Measurements from ENCODE around the gene SMIM14.

DNA sequence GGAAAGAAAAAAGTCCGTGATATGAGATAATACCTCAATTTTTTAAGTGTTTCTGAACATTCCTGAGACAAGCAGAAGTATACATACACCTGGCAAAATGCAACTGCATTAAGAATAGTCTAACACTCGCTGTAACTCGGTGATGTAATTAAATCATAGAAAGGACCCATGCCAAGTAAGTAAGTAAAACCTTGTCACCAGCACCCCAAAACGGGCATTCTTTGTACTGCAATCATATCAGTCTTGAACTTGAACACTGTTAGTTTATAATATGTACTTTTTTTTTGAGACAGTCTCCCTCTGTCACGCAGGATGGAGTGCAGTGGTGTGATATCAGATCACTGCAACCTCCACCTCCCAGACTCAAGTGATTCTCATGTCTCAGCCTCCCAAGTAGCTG is 47.4 kb downstream of the SMIM14 start:
- TF ChIP-seq FOXP1 (CRISPR knock-in tag; IDR thresholded peaks at IDR 0.05; ENCODE audit: borderline replicate concordance), result no peak
- TF ChIP-seq, protein P1, sequence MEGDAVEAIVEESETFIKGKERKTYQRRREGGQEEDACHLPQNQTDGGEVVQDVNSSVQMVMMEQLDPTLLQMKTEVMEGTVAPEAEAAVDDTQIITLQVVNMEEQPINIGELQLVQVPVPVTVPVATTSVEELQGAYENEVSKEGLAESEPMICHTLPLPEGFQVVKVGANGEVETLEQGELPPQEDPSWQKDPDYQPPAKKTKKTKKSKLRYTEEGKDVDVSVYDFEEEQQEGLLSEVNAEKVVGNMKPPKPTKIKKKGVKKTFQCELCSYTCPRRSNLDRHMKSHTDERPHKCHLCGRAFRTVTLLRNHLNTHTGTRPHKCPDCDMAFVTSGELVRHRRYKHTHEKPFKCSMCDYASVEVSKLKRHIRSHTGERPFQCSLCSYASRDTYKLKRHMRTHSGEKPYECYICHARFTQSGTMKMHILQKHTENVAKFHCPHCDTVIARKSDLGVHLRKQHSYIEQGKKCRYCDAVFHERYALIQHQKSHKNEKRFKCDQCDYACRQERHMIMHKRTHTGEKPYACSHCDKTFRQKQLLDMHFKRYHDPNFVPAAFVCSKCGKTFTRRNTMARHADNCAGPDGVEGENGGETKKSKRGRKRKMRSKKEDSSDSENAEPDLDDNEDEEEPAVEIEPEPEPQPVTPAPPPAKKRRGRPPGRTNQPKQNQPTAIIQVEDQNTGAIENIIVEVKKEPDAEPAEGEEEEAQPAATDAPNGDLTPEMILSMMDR (IDR thresholded peaks at IDR 0.05), result no peak
- TF ChIP-seq ESRRA (CRISPR knock-in tag; IDR thresholded peaks at IDR 0.05; ENCODE audit: borderline replicate concordance), result no peak
- TF ChIP-seq, protein P2, sequence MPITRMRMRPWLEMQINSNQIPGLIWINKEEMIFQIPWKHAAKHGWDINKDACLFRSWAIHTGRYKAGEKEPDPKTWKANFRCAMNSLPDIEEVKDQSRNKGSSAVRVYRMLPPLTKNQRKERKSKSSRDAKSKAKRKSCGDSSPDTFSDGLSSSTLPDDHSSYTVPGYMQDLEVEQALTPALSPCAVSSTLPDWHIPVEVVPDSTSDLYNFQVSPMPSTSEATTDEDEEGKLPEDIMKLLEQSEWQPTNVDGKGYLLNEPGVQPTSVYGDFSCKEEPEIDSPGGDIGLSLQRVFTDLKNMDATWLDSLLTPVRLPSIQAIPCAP (CRISPR knock-in tag; IDR thresholded peaks at IDR 0.05), result no peak

Data from WTC11 (cell line).